ENCODE results near the gene PLCL1. TPM values are rescaled to one million over a fixed set of nuclear protein-coding genes. Genes with fewer than 3 reads are reported as not detected.

Gene PLCL1
- total RNA-seq, 2 donors from 2014 or later = 6.7 to 6.8 TPM

DNA sequence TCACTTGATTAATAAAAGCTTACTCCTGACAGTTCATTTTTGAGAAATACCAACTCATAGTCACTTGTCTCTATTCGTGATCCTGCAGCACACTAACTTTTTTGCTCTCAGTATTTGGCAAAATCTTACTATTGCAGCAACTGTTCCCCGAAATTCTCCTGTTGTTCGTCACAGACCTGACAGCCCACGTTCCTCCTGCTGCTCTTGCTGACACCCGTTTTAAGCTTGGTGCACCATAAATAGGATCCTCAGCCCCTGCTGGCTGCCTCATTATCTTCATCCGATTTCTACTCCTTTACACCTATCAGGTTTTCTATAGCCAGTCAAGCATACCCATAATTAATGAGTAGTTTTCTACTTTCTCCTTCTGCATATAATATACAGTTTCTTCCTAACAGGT is 368.8 kb downstream of the PLCL1 start:
- intact Hi-C loops (cut with DNase I) = no loop called here
- no peaks in the 10 kb centered on the region for H3K27me3 ChIP-seq (replicated peaks; ENCODE audit: insufficient read depth)
- TF ChIP-seq POLR2A (IDR thresholded peaks at IDR 0.05) (no peak), POLR2AphosphoS5 (IDR thresholded peaks at IDR 0.05) (no peak)
- TF ChIP-seq, protein P1, sequence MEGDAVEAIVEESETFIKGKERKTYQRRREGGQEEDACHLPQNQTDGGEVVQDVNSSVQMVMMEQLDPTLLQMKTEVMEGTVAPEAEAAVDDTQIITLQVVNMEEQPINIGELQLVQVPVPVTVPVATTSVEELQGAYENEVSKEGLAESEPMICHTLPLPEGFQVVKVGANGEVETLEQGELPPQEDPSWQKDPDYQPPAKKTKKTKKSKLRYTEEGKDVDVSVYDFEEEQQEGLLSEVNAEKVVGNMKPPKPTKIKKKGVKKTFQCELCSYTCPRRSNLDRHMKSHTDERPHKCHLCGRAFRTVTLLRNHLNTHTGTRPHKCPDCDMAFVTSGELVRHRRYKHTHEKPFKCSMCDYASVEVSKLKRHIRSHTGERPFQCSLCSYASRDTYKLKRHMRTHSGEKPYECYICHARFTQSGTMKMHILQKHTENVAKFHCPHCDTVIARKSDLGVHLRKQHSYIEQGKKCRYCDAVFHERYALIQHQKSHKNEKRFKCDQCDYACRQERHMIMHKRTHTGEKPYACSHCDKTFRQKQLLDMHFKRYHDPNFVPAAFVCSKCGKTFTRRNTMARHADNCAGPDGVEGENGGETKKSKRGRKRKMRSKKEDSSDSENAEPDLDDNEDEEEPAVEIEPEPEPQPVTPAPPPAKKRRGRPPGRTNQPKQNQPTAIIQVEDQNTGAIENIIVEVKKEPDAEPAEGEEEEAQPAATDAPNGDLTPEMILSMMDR (IDR thresholded peaks at IDR 0.05) = no peak
- H3K36me3 ChIP-seq = no peaks in the 10 kb centered on the region
- no peak overlapping the region for H3K4me3 ChIP-seq
- no peaks in the 10 kb centered on the region for H3K4me1 ChIP-seq (replicated peaks)
- no peaks in the 10 kb centered on the region for H3K9me3 ChIP-seq
- no peak for DNase-seq (ENCODE audit: low spot score)
- no peak overlapping the region for H3K27ac ChIP-seq
- WGBS = 39% methylated on average over 6 of the region's 6 CpGs

GRCh38 chr2:198173864-198174263 is 369.5 kb downstream of the PLCL1 start:
- WGBS = 90% methylated on average over 2 of the region's 2 CpGs

GRCh38 chr2:198175271-198175670 is 370.9 kb downstream of the PLCL1 start:
- no peaks in the 10 kb centered on the region for H3K4me1 ChIP-seq (replicated peaks)
- no peak overlapping the region for H3K27ac ChIP-seq
- H3K4me3 ChIP-seq = no peak overlapping the region
- intact Hi-C loops (cut with DNase I) = no loop called here
- no peak for DNase-seq (ENCODE audit: low spot score)
- H3K36me3 ChIP-seq = no peaks in the 10 kb centered on the region
- no peaks in the 10 kb centered on the region for H3K27me3 ChIP-seq (replicated peaks; ENCODE audit: insufficient read depth)
- TF ChIP-seq, protein P1 (IDR thresholded peaks at IDR 0.05) = no peak
- TF ChIP-seq POLR2A (IDR thresholded peaks at IDR 0.05) (no peak), POLR2AphosphoS5 (IDR thresholded peaks at IDR 0.05) (no peak)
- 75% methylated on average over 3 of the region's 3 CpGs for WGBS
- no peaks in the 10 kb centered on the region for H3K9me3 ChIP-seq

More at GRCh38 chr2:198173864-198174263, 369.5 kb downstream of the PLCL1 start:
- Histone ChIP-seq H3K27me3 (replicated peaks; ENCODE audit: insufficient read depth) (no peaks in the 10 kb centered on the region), H3K9me3 (no peaks in the 10 kb centered on the region), H3K36me3 (no peaks in the 10 kb centered on the region), H3K4me1 (replicated peaks) (no peaks in the 10 kb centered on the region), H3K27ac (no peak overlapping the region), H3K4me3 (no peak overlapping the region)
- no peak for DNase-seq (ENCODE audit: low spot score)
- TF ChIP-seq, protein P1 (IDR thresholded peaks at IDR 0.05) = no peak
- TF ChIP-seq POLR2A (IDR thresholded peaks at IDR 0.05) (no peak), POLR2AphosphoS5 (IDR thresholded peaks at IDR 0.05) (no peak)
- intact Hi-C loops (cut with DNase I) = no loop called here

- no peak for DNase-seq (ENCODE audit: low spot score)
- TF ChIP-seq POLR2A (IDR thresholded peaks at IDR 0.05) (no peak), POLR2AphosphoS5 (IDR thresholded peaks at IDR 0.05) (no peak)
- TF ChIP-seq, protein P1 (IDR thresholded peaks at IDR 0.05) = no peak
- Histone ChIP-seq H3K27me3 (replicated peaks; ENCODE audit: insufficient read depth) (no peaks in the 10 kb centered on the region), H3K27ac (no peak overlapping the region), H3K4me3 (no peak overlapping the region), H3K9me3 (no peaks in the 10 kb centered on the region), H3K4me1 (replicated peaks) (no peaks in the 10 kb centered on the region), H3K36me3 (no peaks in the 10 kb centered on the region)
- 75% methylated on average over 2 of the region's 2 CpGs for WGBS
- intact Hi-C loops (cut with DNase I) = no loop called here
Observed at GRCh38 chr2:198177040-198177439, 372.6 kb downstream of the PLCL1 start.

GRCh38 chr2:198178766-198179165 is 374.4 kb downstream of the PLCL1 start:
- no peaks in the 10 kb centered on the region for H3K9me3 ChIP-seq
- intact Hi-C loops (cut with DNase I) = no loop called here
- TF ChIP-seq POLR2A (IDR thresholded peaks at IDR 0.05) (no peak), POLR2AphosphoS5 (IDR thresholded peaks at IDR 0.05) (no peak)
- TF ChIP-seq, protein P1 (IDR thresholded peaks at IDR 0.05) = no peak

More at GRCh38 chr2:198178766-198179165, 374.4 kb downstream of the PLCL1 start:
- no peak for DNase-seq (ENCODE audit: low spot score)
- Histone ChIP-seq H3K4me3 (no peak overlapping the region), H3K27me3 (replicated peaks; ENCODE audit: insufficient read depth) (no peaks in the 10 kb centered on the region), H3K27ac (no peak overlapping the region), H3K36me3 (no peaks in the 10 kb centered on the region), H3K4me1 (replicated peaks) (no peaks in the 10 kb centered on the region)

All from prostate gland (tissue), 2 donors.